HCT116 (cell line): ENCODE data around the gene SMIM35. TPM values are rescaled to one million over a fixed set of nuclear protein-coding genes. Genes with fewer than 3 reads are reported as not detected.
"Not testable (repeated sequence)": the region's sequence is repeated elsewhere in the genome, so short reads cannot be mapped to it uniquely, and the experiment has no call there.

ENCODE experiments used
- ATAC-seq: fragments of 200-7000 bp; cut with Tn5 transposase; 2 replicates; pipeline ENCODE4 v1.9.1; 2020; ENCODE audit warnings: mild to moderate bottlenecking, moderate library complexity
- BruUV-seq: library from RNA; stranded (reverse); fragments of 400-500 nt; replicated peaks from 2 replicates; lab custom pipeline; 2021; lab: Mats Ljungman, UMichigan
- CTCF ChIA-PET: fragments of 300-600 bp; sonication (Branson Sonifier 250); formaldehyde crosslinking; loops from one replicate; lab custom pipeline; 2021; ENCODE audit warnings: antibody characterized with exemption; lab: Charles Lee
- POLR2A ChIA-PET: fragments of 300-600, 350-600 bp; sonication (Branson Sonifier 250); formaldehyde crosslinking; loops from one replicate; lab custom pipeline; 2021; ENCODE audit warnings: antibody characterized with exemption; lab: Charles Lee
- RAD21 ChIA-PET, 2 experiments: fragments of 300-600 bp; sonication (Branson Sonifier 250); formaldehyde crosslinking; loops; one replicate each; lab custom pipeline; 2023; ENCODE audit warnings: low total read pairs in 2 of 2; ENCODE audit not compliant: uncharacterized antibody in 2 of 2, unreplicated experiment in 2 of 2, low non-redundant PET in 1 of 2; lab: Charles Lee
- DNase-seq: peaks from one replicate; pipeline ENCODE4 v3.0.0-alpha.2; 2010; ENCODE audit warnings: low read depth, low spot score
- H2AFZ ChIP-seq: fragments of 200-600 bp; shearing (Covaris generic), sonication (generic); 2 replicates; pipeline ENCODE4 v1.6.1; 2017; ENCODE audit warnings: low read depth, mixed run types, mixed read lengths, antibody characterized with exemption, low read length; ENCODE audit not compliant: poor library complexity, severe bottlenecking
- H3K27ac ChIP-seq: 2 replicates; pipeline ENCODE4 v1.5.1; 2012; ENCODE audit warnings: low read depth, low read length
- H3K27me3 ChIP-seq: fragments of 200-600 bp; sonication (generic); 2 replicates; pipeline ENCODE4 v1.6.1; 2016; ENCODE audit warnings: mixed run types, low read length, mixed read lengths; ENCODE audit not compliant: insufficient read depth
- H3K36me3 ChIP-seq, 2 experiments: fragments of 200-500 bp in 1 of 2; fragments of 200-600 bp in 1 of 2; sonication (Bioruptor generic) in 1 of 2; sonication (generic) in 1 of 2; 2 replicates each; pipeline versions ENCODE4 v1.5.1 to v1.6.1; 2014 to 2016; ENCODE audit warnings: low read length in 2 of 2, inconsistent platforms in 1 of 2, mixed read lengths in 1 of 2, mixed run types in 1 of 2; ENCODE audit not compliant: insufficient read depth in 2 of 2, control insufficient read depth in 1 of 2
- H3K4me1 ChIP-seq, 2 experiments: fragments of 200-600 bp in 1 of 2; sonication (generic) in 1 of 2; 2 replicates each; pipeline versions ENCODE4 v1.5.1 to v1.6.1; 2012 to 2017; ENCODE audit warnings: low read length in 2 of 2, inconsistent platforms in 1 of 2, mild to moderate bottlenecking in 1 of 2, mixed read lengths in 1 of 2, mixed run types in 1 of 2, moderate library complexity in 1 of 2; ENCODE audit not compliant: insufficient read depth in 2 of 2, control insufficient read depth in 1 of 2
- H3K4me2 ChIP-seq: fragments of 200-600 bp; sonication (generic); 2 replicates; pipeline ENCODE4 v1.6.1; 2017; ENCODE audit warnings: mixed run types, low read length, mixed read lengths
- H3K4me3 ChIP-seq, 2 experiments: fragments of 200-600 bp in 1 of 2; sonication (generic) in 1 of 2; replicated peaks in 1 of 2; 2 replicates each; pipeline ENCODE4 v1.5.1; 2011 to 2016; ENCODE audit warnings: low read length in 2 of 2, control low read depth in 1 of 2, low read depth in 1 of 2, mild to moderate bottlenecking in 1 of 2, mixed read lengths in 1 of 2, mixed run types in 1 of 2
- H3K79me2 ChIP-seq: fragments of 200-600 bp; sonication (generic); 2 replicates; pipeline ENCODE4 v1.6.1; 2017; ENCODE audit warnings: mild to moderate bottlenecking, mixed run types, low read length, moderate library complexity, mixed read lengths; ENCODE audit not compliant: insufficient read depth
- H3K9ac ChIP-seq: fragments of 200-600 bp; sonication (generic); 2 replicates; pipeline ENCODE4 v1.6.1; 2016; ENCODE audit warnings: low read length, mixed read lengths
- H3K9me2 ChIP-seq: fragments of 200-600 bp; sonication (generic), shearing (Covaris generic); 2 replicates; pipeline ENCODE4 v1.6.1; 2017; ENCODE audit warnings: mixed run types, mild to moderate bottlenecking, moderate library complexity; ENCODE audit not compliant: insufficient read depth
- H3K9me3 ChIP-seq, 2 experiments: fragments of 200-500 bp in 1 of 2; fragments of 200-600 bp in 1 of 2; sonication (Bioruptor generic) in 1 of 2; sonication (generic) in 1 of 2; 2 replicates each; pipeline ENCODE4 v1.6.1; 2014 to 2017; ENCODE audit warnings: low read length in 2 of 2, mixed read lengths in 2 of 2, inconsistent platforms in 1 of 2, low read depth in 1 of 2, mild to moderate bottlenecking in 1 of 2, mixed run types in 1 of 2, moderate library complexity in 1 of 2; ENCODE audit not compliant: control insufficient read depth in 1 of 2, insufficient read depth in 1 of 2
- H4K20me1 ChIP-seq: fragments of 200-600 bp; sonication (generic), shearing (Covaris generic); 2 replicates; pipeline ENCODE4 v1.6.1; 2017; ENCODE audit warnings: mixed run types, mild to moderate bottlenecking, moderate library complexity; ENCODE audit not compliant: insufficient read depth
- ATF3 ChIP-seq: IDR thresholded peaks from 2 replicates; pipeline ENCODE4 v1.6.1; 2012
- intact Hi-C: fragments of 100-400 bp; cut with micrococcal nuclease; formaldehyde crosslinking; loops from 2 replicates; pipeline ENCODE4 v1.10.0; 2022
- total RNA-seq: library from RNA; stranded (reverse); gene quantifications from one replicate; pipeline ENCODE4 v1.2.1, GENCODE V29; 2021; ENCODE audit not compliant: unreplicated experiment

SMIM35 gene
- total RNA-seq, 1 experiment from 2014 or later, result not detected

- H3K9me2 ChIP-seq, H3K27me3 ChIP-seq, H3K4me2 ChIP-seq, CTCF ChIA-PET, RAD21 ChIA-PET, BruUV-seq, H3K9me3 ChIP-seq, H3K36me3 ChIP-seq, H4K20me1 ChIP-seq, H3K79me2 ChIP-seq, ATAC-seq, H3K4me3 ChIP-seq, H3K9ac ChIP-seq, H3K4me1 ChIP-seq, POLR2A ChIA-PET, intact Hi-C loops, H3K27ac ChIP-seq, DNase-seq, H2AFZ ChIP-seq: not testable (repeated sequence)
Measured at GRCh38 chr11:118062181-118062580, 24.6 kb downstream of the SMIM35 start.

- H3K4me3 ChIP-seq, result no peak overlapping the region
- DNase-seq, result no peak
- H4K20me1 ChIP-seq, result no peaks in the 10 kb centered on the region
- H3K9me2 ChIP-seq, result no peaks in the 10 kb centered on the region
- no peak overlapping the region for H2AFZ ChIP-seq
- intact Hi-C loops, result no loop called here
- RAD21 ChIA-PET, result no interaction called here
- H3K9me3 ChIP-seq, result no peaks in the 10 kb centered on the region
- TF ChIP-seq ATF3, result no peak
- TF ChIP-seq, all 23 proteins: peak for 0
- Histone ChIP-seq H3K4me1 (peaks cover 0 to 7% of the 10 kb centered on the region in 2 experiments; a peak in 1 of 4 replicates), H3K27me3 (no peaks in the 10 kb centered on the region), H3K36me3 (no peaks in the 10 kb centered on the region), H3K4me2 (no peak overlapping the region), H3K79me2 (no peaks in the 10 kb centered on the region), H3K27ac (no peak overlapping the region), H3K9ac (no peak overlapping the region)
- ATAC-seq, result no peak
- ChIA-PET CTCF (interaction anchor here (0.6 to 1.2 kb wide), 2 partner anchors 155 to 252 kb away, joined by 3 read pairs; no protein-coding TSS in a partner anchor), POLR2A (no interaction called here)
- no TSS peak for BruUV-seq
Measured at GRCh38 chr11:118061586-118062125, 25.1 kb downstream of the SMIM35 start.
